Effector memory CD4-positive, alpha-beta T cell (primary cell): Measurements from ENCODE around the gene FBXO9.
"Not testable (repeated sequence)": the region's sequence is repeated elsewhere in the genome, so short reads cannot be mapped to it uniquely, and the experiment has no call there.

ENCODE experiments used
- DNase-seq, 3 donors: peaks; one replicate each; pipeline ENCODE4 v3.0.0-alpha.2; 2020
- H3K27ac ChIP-seq: 2 replicates; pipeline ENCODE4 v1.7.0; 2013; ENCODE audit warnings: mild to moderate bottlenecking, low read length, moderate library complexity; ENCODE audit not compliant: insufficient read depth, poor library complexity, severe bottlenecking
- H3K27me3 ChIP-seq: replicated peaks from 2 replicates; pipeline ENCODE4 v1.7.0; 2013; ENCODE audit warnings: mild to moderate bottlenecking, low read length; ENCODE audit not compliant: insufficient read depth, control insufficient read depth, poor library complexity, severe bottlenecking
- H3K36me3 ChIP-seq: 2 replicates; pipeline ENCODE4 v1.7.0; 2013; ENCODE audit warnings: mild to moderate bottlenecking, low read length, moderate library complexity; ENCODE audit not compliant: control insufficient read depth, insufficient read depth
- H3K4me1 ChIP-seq: 2 replicates; pipeline ENCODE4 v1.7.0; 2013; ENCODE audit warnings: low read length, mild to moderate bottlenecking; ENCODE audit not compliant: control insufficient read depth, insufficient read depth, poor library complexity, severe bottlenecking
- H3K4me3 ChIP-seq: 2 replicates; pipeline ENCODE4 v1.7.0; 2013; ENCODE audit warnings: low read length, low read depth, mild to moderate bottlenecking; ENCODE audit not compliant: insufficient read depth, poor library complexity, severe bottlenecking
- H3K9me3 ChIP-seq: 2 replicates; pipeline ENCODE4 v1.7.0; 2013; ENCODE audit warnings: mild to moderate bottlenecking, low read length, moderate library complexity; ENCODE audit not compliant: control insufficient read depth

The FBXO9 gene

DNA sequence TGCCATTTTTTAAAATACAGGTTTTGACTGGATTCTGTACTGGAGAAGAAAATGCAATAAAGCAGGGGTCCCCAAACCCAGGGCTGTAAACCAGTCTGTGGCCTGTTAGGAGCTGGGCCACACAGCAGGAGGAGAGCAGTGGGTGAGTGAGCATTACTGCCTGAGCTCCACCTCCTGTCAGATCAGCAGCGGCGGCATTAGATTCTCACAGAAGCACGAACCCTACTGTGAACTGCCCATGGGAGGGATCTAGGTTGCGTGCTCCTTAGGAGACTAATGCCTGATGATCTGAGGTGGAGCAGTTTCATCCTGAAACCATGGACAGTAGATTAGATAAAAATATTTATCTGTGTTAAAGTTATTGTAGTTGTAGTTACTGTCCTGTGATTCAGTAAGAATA, 21.1 kb upstream of the FBXO9 start:
- no peak overlapping the region for H3K27ac ChIP-seq
- peaks cover 15% of the 10 kb centered on the region for H3K4me1 ChIP-seq
- H3K4me3 ChIP-seq, result no peak overlapping the region
- no peaks in the 10 kb centered on the region for H3K27me3 ChIP-seq
- no peak for DNase-seq
- H3K36me3 ChIP-seq, result peaks cover 24% of the 10 kb centered on the region
- no peaks in the 10 kb centered on the region for H3K9me3 ChIP-seq

DNA sequence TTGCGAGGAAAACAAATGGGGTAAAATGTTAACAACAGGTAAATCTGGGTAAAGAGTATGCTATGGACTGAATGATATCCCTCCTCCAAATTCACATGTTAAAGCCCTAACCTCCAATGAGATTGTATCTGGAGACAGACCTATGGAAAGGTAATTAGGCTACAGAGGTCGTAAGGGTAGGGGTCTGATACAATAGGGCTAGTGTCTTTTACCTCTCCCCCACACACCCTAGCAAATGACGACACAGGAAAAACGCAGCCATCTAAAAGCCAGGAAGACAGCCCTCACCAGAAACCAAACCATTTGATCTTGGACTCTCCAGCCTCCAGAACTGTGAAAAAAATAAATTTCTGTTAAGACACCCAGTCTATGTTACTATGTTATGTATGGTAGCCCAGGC, 20.6 kb upstream of the FBXO9 start:
- peaks cover 20% of the 10 kb centered on the region for H3K36me3 ChIP-seq
- H3K27ac ChIP-seq, result no peak overlapping the region
- no peaks in the 10 kb centered on the region for H3K27me3 ChIP-seq
- peaks cover 15% of the 10 kb centered on the region for H3K4me1 ChIP-seq
- no peaks in the 10 kb centered on the region for H3K9me3 ChIP-seq
- no peak for DNase-seq
- no peak overlapping the region for H3K4me3 ChIP-seq

DNA sequence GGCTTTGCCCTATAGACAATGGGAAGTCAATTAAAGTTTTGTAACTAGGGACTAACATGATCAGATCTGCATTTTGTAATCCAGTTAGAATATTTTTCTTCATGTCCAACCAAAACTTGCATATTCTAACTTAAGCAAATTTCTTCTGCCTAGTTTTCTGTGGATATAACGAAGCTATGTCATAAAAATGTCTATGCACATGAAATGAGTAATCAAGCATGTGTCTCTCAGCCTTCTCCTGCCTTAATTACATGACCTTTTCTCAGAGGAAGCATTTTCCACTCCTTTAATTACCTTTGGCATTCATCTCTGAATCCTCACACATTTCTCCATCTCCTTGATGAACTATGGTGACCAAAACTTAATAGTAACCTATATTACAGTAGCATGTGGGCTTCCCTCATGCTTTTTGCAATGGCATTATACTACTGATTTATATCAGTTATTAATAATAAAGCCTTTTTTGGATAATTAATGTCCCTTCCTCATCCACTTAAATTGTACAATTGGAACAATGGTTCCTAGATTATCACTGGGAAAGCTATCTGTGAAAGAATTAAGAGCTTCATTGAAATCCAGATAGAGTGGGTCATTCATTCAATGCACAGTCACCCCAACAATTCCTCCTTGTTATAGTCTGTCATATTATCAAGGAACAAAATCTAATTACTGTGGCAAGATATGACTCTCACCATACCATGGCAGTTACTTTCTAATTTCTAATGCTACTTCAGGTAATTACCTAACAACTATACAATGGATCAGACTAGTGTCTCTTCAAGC, 19.1 kb upstream of the FBXO9 start:
- Histone ChIP-seq H3K4me3 (no peak overlapping the region), H3K27me3 (no peaks in the 10 kb centered on the region), H3K36me3 (peaks cover 7% of the 10 kb centered on the region), H3K27ac (no peak overlapping the region), H3K4me1 (peaks cover 15% of the 10 kb centered on the region), H3K9me3 (no peaks in the 10 kb centered on the region)
- DNase-seq, result no peak

DNA sequence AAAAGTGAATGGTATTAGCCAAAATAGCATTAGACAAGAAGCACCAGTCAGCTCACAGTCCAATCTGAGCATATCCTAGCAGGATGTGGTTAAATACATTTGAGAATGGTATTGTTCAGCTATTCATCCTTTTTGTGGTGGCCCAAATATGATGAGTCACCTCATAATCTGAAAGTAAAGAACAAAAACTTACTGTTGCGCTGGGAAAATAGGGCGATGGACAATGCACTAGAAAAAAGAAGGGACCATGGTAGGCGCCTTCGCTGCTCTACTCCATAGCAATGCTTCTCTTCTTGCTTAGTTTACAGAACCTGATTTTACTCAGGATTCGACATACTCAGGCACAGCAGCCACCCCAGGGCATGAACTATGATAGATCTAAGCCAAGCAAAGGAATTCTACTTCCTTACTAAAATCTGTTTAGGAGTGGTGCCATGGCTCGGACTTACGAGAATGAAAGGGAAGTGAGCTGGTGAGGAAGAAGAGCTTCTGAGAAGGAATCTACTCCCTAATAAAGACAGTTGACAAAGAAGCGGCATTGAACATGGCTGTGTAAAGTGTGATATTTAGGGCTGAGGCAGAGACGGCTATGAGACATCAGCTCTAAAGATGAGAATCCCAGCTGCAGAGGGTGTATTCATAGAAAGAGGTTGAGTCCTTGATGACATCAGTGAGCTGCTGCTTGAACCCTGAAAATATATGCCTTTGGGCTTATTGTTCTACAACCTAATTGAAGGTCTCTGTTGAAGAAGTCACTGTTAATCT, 16.6 kb upstream of the FBXO9 start:
- peak overlapping the region; percentile 28 for H3K4me3 ChIP-seq
- no peaks in the 10 kb centered on the region for H3K27me3 ChIP-seq
- no peak for DNase-seq
- peaks cover 15% of the 10 kb centered on the region for H3K4me1 ChIP-seq
- no peaks in the 10 kb centered on the region for H3K36me3 ChIP-seq
- H3K9me3 ChIP-seq, result no peaks in the 10 kb centered on the region
- H3K27ac ChIP-seq, result no peak overlapping the region

DNA sequence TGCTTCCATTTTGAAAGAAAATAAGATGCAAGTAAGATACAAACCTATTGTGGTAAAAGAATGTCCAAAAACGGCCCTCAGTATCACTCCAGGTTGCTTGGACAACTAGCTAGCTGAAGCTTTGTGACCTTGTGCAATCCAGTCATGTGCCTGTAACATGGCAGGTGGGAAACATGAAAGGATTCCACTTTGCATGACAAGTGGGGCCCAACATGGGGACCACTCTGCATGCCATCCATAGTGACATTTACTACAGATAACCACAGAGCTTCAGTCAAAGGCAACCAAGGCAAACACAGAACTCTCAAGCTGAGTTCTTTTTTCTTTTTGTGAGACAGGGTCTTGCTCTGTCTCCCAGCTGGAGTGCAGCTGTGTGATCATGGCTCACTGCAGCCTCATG, 15.8 kb upstream of the FBXO9 start:
- no peak overlapping the region for H3K27ac ChIP-seq
- no peaks in the 10 kb centered on the region for H3K36me3 ChIP-seq
- H3K27me3 ChIP-seq, result no peaks in the 10 kb centered on the region
- no peak for DNase-seq
- H3K4me1 ChIP-seq, result peaks cover 15% of the 10 kb centered on the region
- H3K4me3 ChIP-seq, result no peak overlapping the region
- H3K9me3 ChIP-seq, result no peaks in the 10 kb centered on the region

DNA sequence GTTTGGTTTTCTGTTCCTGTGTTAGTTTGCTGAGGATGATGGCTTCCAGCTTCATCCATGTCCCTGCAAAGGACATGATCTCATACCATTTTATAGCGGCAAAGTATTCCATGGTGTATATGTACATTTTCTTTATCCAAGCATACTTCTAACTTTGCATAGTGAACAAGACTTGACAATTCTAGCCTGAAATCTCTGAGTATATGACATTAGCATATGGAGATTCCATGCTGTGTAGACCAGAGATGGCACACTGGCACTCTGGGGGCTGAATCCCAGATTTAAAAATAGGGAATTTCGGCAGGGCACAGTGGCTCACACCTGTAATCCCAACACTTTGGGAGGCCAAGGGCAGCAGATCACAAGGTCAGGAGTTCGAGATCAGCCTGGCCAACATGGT, 13.1 kb upstream of the FBXO9 start:
- not testable (repeated sequence) for DNase-seq, H3K4me3 ChIP-seq, H3K27ac ChIP-seq, H3K27me3 ChIP-seq, H3K9me3 ChIP-seq, H3K36me3 ChIP-seq
- H3K4me1 ChIP-seq, result peaks cover 15% of the 10 kb centered on the region

DNA sequence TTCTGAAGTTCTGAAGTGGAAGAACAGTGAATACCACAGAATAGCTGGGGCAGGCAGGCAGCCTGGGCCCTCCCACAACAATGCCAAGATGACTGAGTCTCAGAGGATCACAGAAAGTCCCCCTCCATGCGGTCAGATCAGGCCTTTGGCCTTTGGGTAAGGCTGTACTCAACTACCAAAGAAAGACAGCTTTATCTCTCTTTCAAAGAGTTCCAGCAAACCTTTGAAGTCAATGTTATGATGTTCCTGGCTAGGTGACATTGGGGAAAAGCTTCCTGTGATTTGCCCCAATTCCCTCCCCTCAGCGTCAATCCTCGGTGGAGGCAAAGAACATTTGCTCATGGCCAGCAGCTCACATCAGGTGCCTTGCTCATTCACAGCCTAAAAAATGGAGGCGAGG, 10.7 kb upstream of the FBXO9 start:
- Histone ChIP-seq H3K27me3 (no peaks in the 10 kb centered on the region), H3K4me1 (peaks cover 6% of the 10 kb centered on the region), H3K36me3 (no peaks in the 10 kb centered on the region), H3K27ac (no peak overlapping the region), H3K9me3 (no peaks in the 10 kb centered on the region), H3K4me3 (no peak overlapping the region)
- no peak for DNase-seq

DNA sequence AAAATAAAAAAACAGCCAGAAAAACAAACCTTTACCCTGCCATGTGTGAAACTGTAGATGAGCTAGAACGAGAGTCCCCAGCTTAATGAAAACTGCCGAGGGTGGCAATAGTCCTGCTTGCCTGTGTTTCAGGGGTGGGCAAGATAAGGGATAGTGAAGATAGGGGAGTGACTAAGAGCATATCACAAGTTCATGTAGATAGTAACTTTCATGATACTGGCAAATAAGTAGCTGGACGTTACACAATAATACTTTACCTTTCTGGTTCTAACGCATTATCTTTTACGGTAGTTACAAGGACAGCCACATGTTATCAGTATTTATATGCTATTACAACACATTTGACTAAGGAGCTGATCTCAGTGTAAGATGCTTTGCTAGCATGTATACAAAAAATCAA, 9.3 kb upstream of the FBXO9 start:
- Histone ChIP-seq H3K36me3 (no peaks in the 10 kb centered on the region), H3K27ac (no peak overlapping the region), H3K4me3 (no peak overlapping the region), H3K27me3 (no peaks in the 10 kb centered on the region), H3K9me3 (no peaks in the 10 kb centered on the region), H3K4me1 (peaks cover 17% of the 10 kb centered on the region)
- no peak for DNase-seq

DNA sequence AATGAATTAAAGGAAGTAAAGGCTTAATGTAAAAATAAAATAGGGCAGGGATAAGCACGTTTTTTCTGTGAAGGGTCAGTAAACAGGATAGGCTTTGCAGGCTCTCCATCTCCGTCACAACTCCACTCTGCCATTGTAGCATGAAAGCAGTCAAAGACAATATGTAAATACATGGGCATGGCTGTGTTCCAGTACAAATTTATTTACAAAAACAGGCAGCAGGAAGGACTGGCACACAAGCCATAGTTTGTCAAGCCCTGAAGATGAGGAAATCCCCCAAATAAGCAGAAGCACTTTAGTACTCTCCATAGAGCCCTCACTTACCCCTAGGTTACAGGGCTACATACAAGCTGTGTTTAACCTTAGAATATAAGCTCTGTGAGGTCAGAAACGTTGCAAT, 8.9 kb upstream of the FBXO9 start:
- Histone ChIP-seq H3K4me1 (peaks cover 18% of the 10 kb centered on the region), H3K4me3 (no peak overlapping the region), H3K27me3 (no peaks in the 10 kb centered on the region), H3K27ac (no peak overlapping the region), H3K9me3 (no peaks in the 10 kb centered on the region), H3K36me3 (no peaks in the 10 kb centered on the region)
- no peak for DNase-seq

DNA sequence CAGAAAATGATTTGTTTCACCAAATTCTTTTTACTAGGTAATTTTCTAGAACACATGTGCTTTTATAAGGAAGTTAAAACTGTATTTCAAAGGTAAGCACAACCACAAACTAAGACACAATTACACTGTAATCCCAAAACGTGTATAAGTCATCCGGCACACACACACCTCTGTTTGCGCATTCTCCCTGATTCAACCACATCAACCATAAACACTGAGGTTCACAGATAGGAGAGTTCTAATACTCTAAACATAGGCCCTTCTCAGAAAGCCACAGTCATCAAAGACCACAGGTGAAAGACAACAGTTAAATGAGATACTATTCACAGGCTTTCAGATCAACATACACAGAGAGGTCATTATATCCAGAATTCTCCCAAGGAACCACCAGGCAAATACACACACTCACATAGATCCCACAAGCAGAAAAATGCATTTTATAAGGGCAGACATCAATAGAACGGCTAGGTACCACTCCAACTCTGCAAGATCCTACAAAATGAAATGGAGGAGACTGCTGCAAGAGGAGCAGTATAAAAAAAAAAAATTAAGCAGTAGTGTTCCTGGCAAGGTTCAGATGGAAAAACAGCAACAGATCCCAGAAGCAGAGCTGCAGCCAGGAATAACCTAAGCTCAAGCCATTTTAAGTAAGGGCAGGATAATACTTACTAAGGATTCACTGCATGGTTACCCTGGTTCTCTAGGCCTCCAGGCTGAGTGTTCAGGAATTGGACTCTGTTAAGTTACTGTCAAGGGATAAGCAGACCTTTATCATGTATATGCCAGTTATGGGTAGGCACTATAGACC, 6.6 kb upstream of the FBXO9 start:
- Histone ChIP-seq H3K4me1 (peaks cover 18% of the 10 kb centered on the region), H3K4me3 (no peak overlapping the region), H3K36me3 (no peaks in the 10 kb centered on the region), H3K27ac (no peak overlapping the region), H3K27me3 (no peaks in the 10 kb centered on the region), H3K9me3 (no peaks in the 10 kb centered on the region)
- DNase-seq, result no peak
